Omental fat pad (tissue), 4 donors: ENCODE results near the gene PIK3R5. TPM values are rescaled to one million over a fixed set of nuclear protein-coding genes. Genes with fewer than 3 reads are reported as not detected.

ENCODE experiments used
- ATAC-seq: fragments of 150-250 bp; one replicate; pipeline ENCODE4 v1.9.1; 2016; ENCODE audit warnings: mild to moderate bottlenecking, moderate library complexity; ENCODE audit not compliant: low FRiP score
- DNase-seq: peaks from one replicate; pipeline ENCODE4 v3.0.0-alpha.2; 2019; ENCODE audit warnings: low spot score
- total RNA-seq, 4 donors: library from RNA; depleted of rRNA; stranded (reverse); fragments of >200 nt; gene quantifications; one replicate each; pipeline ENCODE4 v1.1.0, GENCODE V29; 2016
- TF ChIP-seq, protein P1 (sequence below), 3 donors: fragments of 450-650 bp; IDR thresholded peaks; one replicate each; pipeline ENCODE4 v1.5.1; 2016 to 2017; ENCODE audit warnings: antibody characterized with exemption in 3 of 3, mild to moderate bottlenecking in 3 of 3, moderate library complexity in 2 of 3

The PIK3R5 gene
- total RNA-seq, 4 donors from 2014 or later = 18.9 to 60.2 (median 37.8) TPM

- ATAC-seq = no peak
Measured at GRCh38 chr17:8966926-8967325, 1.4 kb upstream of the PIK3R5 start.

GRCh38 chr17:8964801-8965393 is 610 bp downstream of the PIK3R5 start:
- ATAC-seq = no peak
- TF ChIP-seq, protein P1, sequence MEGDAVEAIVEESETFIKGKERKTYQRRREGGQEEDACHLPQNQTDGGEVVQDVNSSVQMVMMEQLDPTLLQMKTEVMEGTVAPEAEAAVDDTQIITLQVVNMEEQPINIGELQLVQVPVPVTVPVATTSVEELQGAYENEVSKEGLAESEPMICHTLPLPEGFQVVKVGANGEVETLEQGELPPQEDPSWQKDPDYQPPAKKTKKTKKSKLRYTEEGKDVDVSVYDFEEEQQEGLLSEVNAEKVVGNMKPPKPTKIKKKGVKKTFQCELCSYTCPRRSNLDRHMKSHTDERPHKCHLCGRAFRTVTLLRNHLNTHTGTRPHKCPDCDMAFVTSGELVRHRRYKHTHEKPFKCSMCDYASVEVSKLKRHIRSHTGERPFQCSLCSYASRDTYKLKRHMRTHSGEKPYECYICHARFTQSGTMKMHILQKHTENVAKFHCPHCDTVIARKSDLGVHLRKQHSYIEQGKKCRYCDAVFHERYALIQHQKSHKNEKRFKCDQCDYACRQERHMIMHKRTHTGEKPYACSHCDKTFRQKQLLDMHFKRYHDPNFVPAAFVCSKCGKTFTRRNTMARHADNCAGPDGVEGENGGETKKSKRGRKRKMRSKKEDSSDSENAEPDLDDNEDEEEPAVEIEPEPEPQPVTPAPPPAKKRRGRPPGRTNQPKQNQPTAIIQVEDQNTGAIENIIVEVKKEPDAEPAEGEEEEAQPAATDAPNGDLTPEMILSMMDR (IDR thresholded peaks at IDR 0.05) = no peak
- no peak for DNase-seq

More at GRCh38 chr17:8966926-8967325, 1.4 kb upstream of the PIK3R5 start:
- TF ChIP-seq, protein P1 (IDR thresholded peaks at IDR 0.05) = no peak
- DNase-seq = no peak

DNA sequence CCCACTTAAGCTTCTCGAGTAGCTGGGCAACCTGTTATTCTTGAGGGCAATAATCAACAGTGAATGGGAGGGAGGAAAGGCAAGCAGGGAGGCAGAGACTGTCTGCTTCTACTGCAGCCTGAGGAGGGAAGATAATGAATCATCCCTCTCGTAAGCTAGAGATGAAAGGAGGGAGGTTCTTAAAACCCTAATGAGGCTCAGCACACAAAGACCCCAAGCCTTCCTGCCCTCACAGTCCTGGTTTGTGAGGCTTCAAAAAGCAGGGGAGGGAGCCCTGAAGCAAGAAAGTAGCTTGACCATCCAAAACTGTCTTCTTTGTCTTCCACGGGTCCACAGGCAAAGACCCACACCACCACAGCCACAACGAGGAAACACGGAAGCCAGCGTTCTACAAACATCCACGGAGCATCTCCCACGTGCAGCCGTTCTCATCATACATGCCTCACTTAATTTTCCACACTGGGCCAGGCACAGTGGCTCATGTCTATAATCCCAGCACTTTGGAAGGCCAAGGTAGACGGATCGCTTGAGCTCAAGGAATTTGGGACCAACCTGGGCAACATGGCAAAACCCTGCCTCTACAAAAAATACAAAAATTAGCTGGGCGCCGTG is 1.8 kb downstream of the PIK3R5 start:
- ATAC-seq (no peak), DNase-seq (no peak)
- TF ChIP-seq, protein P1 (IDR thresholded peaks at IDR 0.05) = no peak

DNA sequence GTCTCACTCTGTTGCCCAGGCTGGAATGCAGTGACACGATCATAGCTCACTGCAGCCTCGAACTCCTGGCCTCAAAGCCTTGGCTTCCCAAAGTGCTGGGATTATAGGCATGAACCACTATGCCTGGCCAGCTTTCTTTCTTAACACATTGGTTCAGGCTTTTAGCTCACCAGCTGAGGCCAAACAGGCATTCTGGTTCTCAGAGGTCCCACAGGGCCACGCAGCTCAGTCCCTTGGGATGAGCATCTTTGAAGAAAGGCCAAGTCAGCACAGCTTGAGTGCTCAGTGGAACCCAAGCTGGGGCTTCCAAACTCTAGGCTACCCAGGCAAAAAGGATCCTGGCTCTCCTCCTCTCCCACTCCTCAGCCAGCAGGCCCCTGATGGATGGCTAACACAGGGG is 2.5 kb downstream of the PIK3R5 start:
- ATAC-seq (no peak), DNase-seq (no peak)
- TF ChIP-seq, protein P1 (IDR thresholded peaks at IDR 0.05) = no peak

DNA sequence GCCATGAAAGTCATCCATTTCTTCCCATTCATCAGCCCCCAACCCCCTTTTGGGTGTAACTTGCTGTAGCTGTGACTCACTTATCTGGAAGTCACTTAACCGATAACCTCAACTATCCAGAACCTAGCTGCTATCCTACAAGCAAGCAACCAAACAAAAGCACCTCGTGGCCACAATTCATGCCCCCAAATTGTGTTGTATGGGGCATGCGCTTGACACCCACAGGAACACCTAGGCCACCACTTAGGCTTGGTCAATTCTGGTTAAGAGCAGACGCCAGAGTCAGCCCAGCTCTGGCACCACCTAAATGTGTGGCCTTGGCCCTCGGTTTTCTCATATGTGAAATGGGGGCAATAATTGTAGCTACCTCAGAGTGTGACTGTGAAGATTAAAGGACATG is 3.7 kb downstream of the PIK3R5 start:
- DNase-seq (no peak), ATAC-seq (no peak)
- TF ChIP-seq, protein P1 (IDR thresholded peaks at IDR 0.05) = no peak

DNA sequence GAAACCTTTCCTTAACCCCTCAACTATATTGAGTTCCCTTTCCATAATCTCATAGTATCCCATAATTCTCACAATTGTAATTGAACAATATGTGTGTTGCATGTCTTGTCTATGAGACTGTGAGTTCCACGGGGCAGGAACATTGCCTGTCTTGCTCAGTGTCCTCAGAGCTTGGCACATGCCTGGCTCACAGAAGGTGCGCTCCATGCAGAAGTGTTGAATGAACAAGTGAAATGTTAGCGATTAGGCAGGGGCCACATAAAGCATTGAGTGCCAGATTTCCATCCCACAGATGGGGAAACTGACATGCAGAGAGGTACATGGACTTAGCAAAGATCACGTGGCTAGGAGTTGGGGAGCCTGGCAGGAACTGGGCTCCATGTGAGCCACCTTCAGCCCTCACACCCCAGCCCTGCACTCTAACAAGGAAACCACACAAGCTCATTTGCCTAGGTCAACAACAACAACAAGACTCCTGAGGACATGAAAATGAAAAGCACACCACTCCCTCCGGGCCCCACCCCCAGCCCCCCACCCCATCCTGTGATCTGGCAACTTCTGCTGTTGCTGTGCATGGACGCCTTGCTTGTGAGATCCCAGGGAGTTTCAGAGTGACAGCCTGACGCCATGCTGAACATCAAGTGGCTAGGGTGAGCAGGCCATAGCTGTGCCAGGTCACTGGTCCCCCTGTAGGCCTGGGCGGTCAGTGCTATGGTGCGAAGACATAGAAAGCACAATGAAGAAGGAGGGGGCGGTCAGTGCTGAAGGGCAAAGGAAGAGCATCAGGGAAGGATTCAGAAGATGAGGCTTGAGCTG is 5.0 kb downstream of the PIK3R5 start:
- TF ChIP-seq, protein P1 (IDR thresholded peaks at IDR 0.05) = no peak
- no peak for DNase-seq
- no peak for ATAC-seq
